ENCODE measurements around the gene TMEM62.

- TF ChIP-seq CTCF (IDR thresholded peaks at IDR 0.05 in 8 of 11, conservative IDR thresholded peaks at IDR 0.05 in 3 of 11) = peak; percentile 43 to 83 (median 75)
- TF ChIP-seq POLR2A (IDR thresholded peaks at IDR 0.05) = no peak
- no peak for TF ChIP-seq POLR2AphosphoS5 (IDR thresholded peaks at IDR 0.05)
Measured at GRCh38 chr15:43225201-43225949, 92.0 kb downstream of the TMEM62 start.

Measured in spleen (tissue), 7 donors.